IMR-90 (cell line): Measurements from ENCODE around the gene ATP7A.

Experiments used
- BHLHE40 ChIP-seq: fragments of 150-350 bp; IDR thresholded peaks from 2 replicates; pipeline ENCODE4 v1.6.1; 2016; ENCODE audit warnings: mild to moderate bottlenecking, low read depth, low read length
- CHD1 ChIP-seq: IDR thresholded peaks from 2 replicates; pipeline ENCODE4 v1.6.1; 2012; ENCODE audit warnings: low read depth, low read length, improper control_type of control experiment
- CTCF ChIP-seq: conservative IDR thresholded peaks from 2 replicates; pipeline ENCODE4 v1.5.1; 2012; ENCODE audit warnings: mild to moderate bottlenecking, low read depth, low read length, improper control_type of control experiment
- MAFK ChIP-seq: IDR thresholded peaks from 2 replicates; pipeline ENCODE4 v1.6.1; 2012; ENCODE audit warnings: low read depth, low read length, improper control_type of control experiment
- MAZ ChIP-seq: IDR thresholded peaks from 2 replicates; pipeline ENCODE4 v1.6.1; 2012; ENCODE audit warnings: low read depth, mild to moderate bottlenecking, low read length, improper control_type of control experiment, moderate library complexity, borderline replicate concordance
- NFE2L2 ChIP-seq: fragments of 150-350 bp; IDR thresholded peaks from 2 replicates; pipeline ENCODE4 v1.6.1; 2016; ENCODE audit warnings: low read depth, mild to moderate bottlenecking, low read length
- POLR2A ChIP-seq: IDR thresholded peaks from 2 replicates; pipeline ENCODE4 v1.6.1; 2012; ENCODE audit warnings: mild to moderate bottlenecking, low read depth, low read length
- RAD21 ChIP-seq: IDR thresholded peaks from 2 replicates; pipeline ENCODE4 v1.6.1; 2012; ENCODE audit warnings: low read length, improper control_type of control experiment
- RFX5 ChIP-seq: IDR thresholded peaks from 2 replicates; pipeline ENCODE4 v1.8.0; 2012; ENCODE audit warnings: low read depth, mild to moderate bottlenecking, low read length, moderate library complexity
- SMC3 ChIP-seq: fragments of 150-350 bp; IDR thresholded peaks from 2 replicates; pipeline ENCODE4 v1.6.1; 2016; ENCODE audit warnings: low read depth, mild to moderate bottlenecking, antibody characterized with exemption, low read length, moderate library complexity
- USF2 ChIP-seq: fragments of 150-350 bp; IDR thresholded peaks from 2 replicates; pipeline ENCODE4 v1.6.1; 2017; ENCODE audit warnings: mild to moderate bottlenecking, antibody characterized with exemption, low read length, low read depth

- TF ChIP-seq CTCF = peak; percentile 56
- TF ChIP-seq MAZ = no peak
- TF ChIP-seq POLR2A = peak; percentile 90
- TF ChIP-seq BHLHE40 = no peak
- no peak for TF ChIP-seq USF2
- no peak for TF ChIP-seq NFE2L2
- no peak for TF ChIP-seq SMC3
- no peak for TF ChIP-seq RFX5
- peak; percentile 39 for TF ChIP-seq RAD21
- TF ChIP-seq CHD1 = 0 out of 2 replicates have a peak, but pooled peaks have one; percentile 65
- no peak for TF ChIP-seq MAFK
Observed at GRCh38 chrX:77899081-77899828, 11.2 kb upstream of the ATP7A start, which contains the start of gene COX7B.
